ENCODE data around the gene PTGS1. TPM values are rescaled to one million over a fixed set of nuclear protein-coding genes. Genes with fewer than 3 reads are reported as not detected.
"Not testable (repeated sequence)": the region's sequence is repeated elsewhere in the genome, so short reads cannot be mapped to it uniquely, and the experiment has no call there.

Gene PTGS1
- 8.0 to 9.2 TPM (median 8.2 TPM) in 3 replicates for total RNA-seq

DNA sequence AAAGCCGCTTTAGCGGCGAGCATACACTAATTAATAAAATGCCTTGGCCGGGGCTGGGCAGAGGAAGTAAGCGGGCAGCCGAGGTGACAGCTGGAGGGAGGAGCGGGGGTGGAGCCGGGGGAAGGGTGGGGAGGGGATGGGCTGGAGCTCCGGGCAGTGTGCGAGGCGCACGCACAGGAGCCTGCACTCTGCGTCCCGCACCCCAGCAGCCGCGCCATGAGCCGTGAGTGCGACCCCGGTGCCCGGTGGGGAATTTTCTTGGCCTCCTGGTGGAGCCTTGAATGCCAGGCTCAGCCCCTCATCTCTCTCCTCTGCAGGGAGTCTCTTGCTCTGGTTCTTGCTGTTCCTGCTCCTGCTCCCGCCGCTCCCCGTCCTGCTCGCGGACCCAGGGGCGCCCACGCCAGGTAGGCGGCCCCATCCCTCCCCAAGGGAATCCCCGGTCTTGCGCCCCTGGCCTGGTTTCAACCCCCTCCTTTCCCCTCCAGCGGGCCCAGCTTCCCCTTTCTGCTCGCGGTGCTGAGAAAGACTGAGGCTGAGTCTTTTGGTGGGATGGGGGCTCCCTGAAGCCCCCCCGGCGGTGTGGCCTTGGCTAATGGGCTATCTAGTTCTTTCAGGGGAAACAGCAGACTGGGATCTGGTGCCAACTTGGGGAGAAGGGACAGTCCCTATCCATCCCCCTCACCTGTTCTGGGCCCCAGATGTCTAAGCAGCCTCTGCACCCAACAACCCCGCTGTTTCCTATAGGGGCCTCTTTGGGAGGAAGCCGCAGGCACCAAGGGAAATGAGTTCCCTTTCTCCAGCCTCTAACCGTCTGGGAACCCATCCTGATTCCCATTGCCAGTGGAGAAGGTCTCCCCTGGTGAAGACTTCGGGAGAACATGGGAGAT, at the start of gene PTGS1:
TSS of gene PTGS1 (plus strand) at position 156 of the 887 bp plus-strand sequence. CDS start at position 217, 61 bp downstream.
- no peak for DNase-seq (ENCODE audit: low spot score in 2 of 2, unreplicated experiment in 2 of 2)
- Mint-ChIP-seq H3K9me3 (peaks cover 4% of the 10 kb centered on the region), H3K36me3 (no peaks in the 10 kb centered on the region), H3K27ac (no peak within 1 kb of the TSS), H3K4me1 (peaks cover 23% of the 10 kb centered on the region), H3K4me3 (peak within 1 kb of the TSS; percentile 58), H3K27me3 (ENCODE audit: low read depth) (peaks cover 70% of the 10 kb centered on the region)
- TF ChIP-seq, protein P1, sequence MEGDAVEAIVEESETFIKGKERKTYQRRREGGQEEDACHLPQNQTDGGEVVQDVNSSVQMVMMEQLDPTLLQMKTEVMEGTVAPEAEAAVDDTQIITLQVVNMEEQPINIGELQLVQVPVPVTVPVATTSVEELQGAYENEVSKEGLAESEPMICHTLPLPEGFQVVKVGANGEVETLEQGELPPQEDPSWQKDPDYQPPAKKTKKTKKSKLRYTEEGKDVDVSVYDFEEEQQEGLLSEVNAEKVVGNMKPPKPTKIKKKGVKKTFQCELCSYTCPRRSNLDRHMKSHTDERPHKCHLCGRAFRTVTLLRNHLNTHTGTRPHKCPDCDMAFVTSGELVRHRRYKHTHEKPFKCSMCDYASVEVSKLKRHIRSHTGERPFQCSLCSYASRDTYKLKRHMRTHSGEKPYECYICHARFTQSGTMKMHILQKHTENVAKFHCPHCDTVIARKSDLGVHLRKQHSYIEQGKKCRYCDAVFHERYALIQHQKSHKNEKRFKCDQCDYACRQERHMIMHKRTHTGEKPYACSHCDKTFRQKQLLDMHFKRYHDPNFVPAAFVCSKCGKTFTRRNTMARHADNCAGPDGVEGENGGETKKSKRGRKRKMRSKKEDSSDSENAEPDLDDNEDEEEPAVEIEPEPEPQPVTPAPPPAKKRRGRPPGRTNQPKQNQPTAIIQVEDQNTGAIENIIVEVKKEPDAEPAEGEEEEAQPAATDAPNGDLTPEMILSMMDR (IDR thresholded peaks at IDR 0.05; ENCODE audit: unreplicated experiment), result no peak

DNA sequence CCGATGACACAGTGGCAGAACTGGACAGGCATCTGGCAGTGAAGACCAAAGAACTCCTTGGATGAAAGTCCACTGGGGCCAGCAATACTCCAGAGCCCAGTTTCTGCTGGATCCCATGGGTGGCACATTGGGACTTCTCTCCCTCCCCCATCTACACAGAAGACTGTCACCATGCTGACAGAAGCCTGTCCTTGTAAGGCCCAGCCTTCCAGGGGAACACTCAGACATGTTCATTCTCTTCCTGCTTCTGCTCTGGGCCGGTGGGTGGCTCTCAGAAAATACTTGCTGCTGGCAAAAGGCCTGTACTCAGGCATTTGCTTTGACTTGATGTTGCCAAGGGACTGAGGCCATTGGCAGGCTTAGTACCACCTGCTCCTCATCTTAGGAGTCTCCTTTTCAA, 48.3 kb upstream of the PTGS1 start:
- no peak overlapping the region for H3K4me3 Mint-ChIP-seq
- peaks cover 16% of the 10 kb centered on the region for H3K36me3 Mint-ChIP-seq
- no peak overlapping the region for H3K27ac Mint-ChIP-seq
- no peak for DNase-seq (ENCODE audit: low spot score in 2 of 2, unreplicated experiment in 2 of 2)
- H3K9me3 Mint-ChIP-seq, result no peaks in the 10 kb centered on the region
- TF ChIP-seq, protein P1 (IDR thresholded peaks at IDR 0.05; ENCODE audit: unreplicated experiment), result no peak
- H3K4me1 Mint-ChIP-seq, result peaks cover 13% of the 10 kb centered on the region
- H3K27me3 Mint-ChIP-seq (ENCODE audit: low read depth), result no peaks in the 10 kb centered on the region

DNA sequence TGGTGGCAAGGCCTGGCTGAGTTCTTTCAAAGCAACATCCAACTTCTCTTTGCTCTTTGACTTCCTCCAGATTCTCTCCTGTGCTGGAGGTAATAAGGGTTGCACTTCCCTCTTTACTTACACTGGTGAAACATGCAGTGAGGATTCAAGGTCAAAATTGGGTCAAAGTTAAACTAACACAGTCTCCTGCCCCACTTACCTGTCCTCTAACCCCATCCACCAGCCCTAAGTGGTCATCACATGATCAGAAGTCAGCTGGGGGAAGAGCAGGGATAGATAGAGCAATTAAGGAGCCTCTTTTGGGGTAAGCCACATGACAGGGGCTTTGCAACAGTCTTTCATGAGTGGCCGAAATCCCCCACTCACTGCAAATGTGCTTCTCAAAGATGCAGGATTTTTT, 46.2 kb upstream of the PTGS1 start:
- H3K4me3 Mint-ChIP-seq, result not testable (repeated sequence)

DNA sequence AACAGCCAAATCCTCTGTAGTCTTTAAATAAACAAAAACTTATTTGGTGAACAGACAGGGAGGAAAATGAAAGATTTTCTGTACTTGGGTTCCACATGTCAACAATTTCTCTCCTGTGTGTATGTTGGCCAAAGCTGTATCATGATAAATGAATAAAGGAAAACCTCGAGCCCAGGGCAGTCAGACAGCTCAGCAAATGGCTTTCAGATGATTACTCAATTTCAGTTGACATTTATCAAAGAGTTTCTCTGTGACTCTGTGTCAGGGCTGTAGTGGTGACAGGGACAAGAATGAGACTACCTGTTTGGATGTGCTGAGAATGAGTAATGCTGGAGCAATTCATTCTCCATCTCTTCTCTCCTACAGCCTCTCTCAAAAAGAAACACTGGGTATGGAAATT, 45.7 kb upstream of the PTGS1 start:
- Mint-ChIP-seq H3K4me3 (no peak overlapping the region), H3K9me3 (no peaks in the 10 kb centered on the region), H3K27ac (peak overlapping the region; percentile 40), H3K27me3 (ENCODE audit: low read depth) (no peaks in the 10 kb centered on the region), H3K36me3 (peaks cover 21% of the 10 kb centered on the region), H3K4me1 (peaks cover 13% of the 10 kb centered on the region)
- DNase-seq (ENCODE audit: low spot score in 2 of 2, unreplicated experiment in 2 of 2), result no peak
- TF ChIP-seq, protein P1 (IDR thresholded peaks at IDR 0.05; ENCODE audit: unreplicated experiment), result no peak

More for the DNA sequence above, 46.2 kb upstream of the PTGS1 start:
- H3K9me3 Mint-ChIP-seq; H3K27me3 Mint-ChIP-seq (ENCODE audit: low read depth); H3K27ac Mint-ChIP-seq; DNase-seq (ENCODE audit: low spot score in 2 of 2, unreplicated experiment in 2 of 2): not testable (repeated sequence)
- Mint-ChIP-seq H3K36me3 (peaks cover 21% of the 10 kb centered on the region), H3K4me1 (peaks cover 13% of the 10 kb centered on the region)

DNA sequence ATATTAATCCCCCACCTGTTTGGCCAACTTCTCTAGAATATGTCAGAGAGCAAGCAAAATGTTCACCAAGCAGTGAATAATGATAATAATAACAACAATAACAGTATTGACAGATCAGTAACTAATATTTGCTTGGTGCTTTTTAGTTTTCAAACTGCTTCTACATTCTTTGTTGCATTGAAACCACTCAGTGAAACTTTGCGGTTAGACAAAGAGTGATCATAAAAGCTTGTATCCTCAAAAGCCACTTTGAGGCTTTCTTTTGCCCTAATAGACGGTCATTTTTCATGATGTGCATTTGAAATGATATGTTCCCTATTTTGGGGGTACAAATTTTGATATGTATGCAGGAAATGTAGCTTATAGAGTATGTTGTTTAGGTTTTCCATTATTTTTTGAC, 43.6 kb upstream of the PTGS1 start:
- no peak overlapping the region for H3K27ac Mint-ChIP-seq
- H3K9me3 Mint-ChIP-seq, result no peaks in the 10 kb centered on the region
- H3K4me1 Mint-ChIP-seq, result peaks cover 13% of the 10 kb centered on the region
- TF ChIP-seq, protein P1 (IDR thresholded peaks at IDR 0.05; ENCODE audit: unreplicated experiment), result no peak
- H3K27me3 Mint-ChIP-seq (ENCODE audit: low read depth), result no peaks in the 10 kb centered on the region
- no peak for DNase-seq (ENCODE audit: low spot score in 2 of 2, unreplicated experiment in 2 of 2)
- peaks cover 21% of the 10 kb centered on the region for H3K36me3 Mint-ChIP-seq
- no peak overlapping the region for H3K4me3 Mint-ChIP-seq

DNA sequence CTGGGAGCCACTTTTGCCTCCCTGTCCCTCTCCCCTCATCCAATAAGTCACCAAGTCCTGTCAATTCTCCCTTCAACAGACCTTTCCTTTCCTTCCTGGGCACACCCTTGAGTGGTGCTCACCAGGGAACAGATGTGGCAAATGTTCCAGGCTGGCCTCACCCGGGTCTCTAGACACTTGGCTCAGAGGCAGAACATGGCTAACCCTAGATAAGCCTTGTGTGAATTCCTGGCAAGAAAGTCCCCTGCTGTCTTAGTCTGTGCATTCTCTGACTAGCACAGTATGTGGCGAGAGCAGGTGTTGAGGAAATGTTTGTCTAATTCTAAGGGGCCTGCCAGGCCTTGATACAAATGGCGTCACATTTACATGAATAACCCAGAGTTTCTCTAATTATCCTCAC, 41.2 kb upstream of the PTGS1 start:
- Mint-ChIP-seq H3K9me3 (no peaks in the 10 kb centered on the region), H3K27me3 (ENCODE audit: low read depth) (no peaks in the 10 kb centered on the region), H3K36me3 (peaks cover 7% of the 10 kb centered on the region), H3K4me3 (no peak overlapping the region), H3K4me1 (peaks cover 8% of the 10 kb centered on the region), H3K27ac (no peak overlapping the region)
- TF ChIP-seq, protein P1 (IDR thresholded peaks at IDR 0.05; ENCODE audit: unreplicated experiment), result no peak
- DNase-seq (ENCODE audit: low spot score in 2 of 2, unreplicated experiment in 2 of 2), result no peak

DNA sequence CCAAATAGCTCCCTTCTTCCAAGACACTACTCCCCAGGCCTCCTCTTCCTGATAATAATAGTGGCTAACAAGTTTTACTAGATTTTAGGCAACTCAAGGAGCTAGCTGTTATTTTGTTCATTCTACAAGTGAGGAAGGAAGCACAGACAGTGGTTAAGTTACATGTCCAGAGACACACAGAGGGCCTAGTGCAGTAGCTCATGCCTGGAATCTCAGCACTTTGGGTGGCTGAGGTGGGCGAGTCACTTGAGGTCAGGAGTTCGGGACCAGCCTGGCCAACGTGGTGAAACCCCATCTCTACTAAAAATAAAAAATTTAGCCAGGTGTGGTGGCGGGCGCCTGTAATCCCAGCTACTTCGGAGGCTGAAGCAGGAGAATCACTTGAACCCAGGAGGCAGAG, 40.4 kb upstream of the PTGS1 start:
- not testable (repeated sequence) for H3K4me3 Mint-ChIP-seq; DNase-seq (ENCODE audit: low spot score in 2 of 2, unreplicated experiment in 2 of 2); H3K27ac Mint-ChIP-seq; H3K4me1 Mint-ChIP-seq; H3K36me3 Mint-ChIP-seq; H3K27me3 Mint-ChIP-seq (ENCODE audit: low read depth); H3K9me3 Mint-ChIP-seq
